Motor neuron (in vitro differentiated cells): ENCODE data around the gene LHX5. TPM values are rescaled to one million over a fixed set of nuclear protein-coding genes. Genes with fewer than 3 reads are reported as not detected.
A peak's percentile ranks its signal among the peaks of the same experiment; 100 is the strongest.
"Not testable (repeated sequence)": the region's sequence is repeated elsewhere in the genome, so short reads cannot be mapped to it uniquely, and the experiment has no call there.

Source experiments
- ATAC-seq, 8 experiments: fragments of 200-7000 bp; cut with Tn5 transposase; replicated peaks in 6 of 8; 2 replicates each; pipeline ENCODE4 v1.8.0; 2021; ENCODE audit warnings: mild to moderate bottlenecking in 8 of 8, moderate library complexity in 8 of 8
- H3K27ac ChIP-seq, 2 donors: fragments of 250-450 bp; sonication (Bioruptor Pico); 2 replicates each; pipeline ENCODE4 v1.9.0; 2021; ENCODE audit warnings: antibody characterized with exemption in 2 of 2, mild to moderate bottlenecking in 2 of 2, moderate library complexity in 1 of 2
- H3K4me1 ChIP-seq, 2 donors: fragments of 250-450 bp; sonication (Bioruptor Pico); replicated peaks in 1 of 2; 2 replicates each; pipeline ENCODE4 v1.6.1; 2021; ENCODE audit warnings: antibody characterized with exemption in 2 of 2, mild to moderate bottlenecking in 2 of 2, moderate library complexity in 1 of 2
- H3K4me3 ChIP-seq, 5 donors: fragments of 250-450 bp; sonication (Bioruptor Pico); 2 replicates each; pipeline ENCODE4 v1.9.0; 2021; ENCODE audit warnings: antibody characterized with exemption in 5 of 5, mild to moderate bottlenecking in 5 of 5, moderate library complexity in 4 of 5
- WGBS, 10 experiments: fragments of 450-650 bp; shearing (Covaris generic); methylation state at CpG; one replicate each; pipeline ENCODE4 v1.0.0; 2022; 5-methylcytosine and 5-hydroxymethylcytosine counted together
- in situ Hi-C, 9 experiments: fragments of 400-800 bp; cut with MboI; loops; one replicate each; pipeline ENCODE4 v1.15.0; 2021; ENCODE audit warnings: low sequenced_read_pairs in 9 of 9, low pct_unique_long_range_greater_than_20kb in 2 of 9; ENCODE audit not compliant: unreplicated experiment in 9 of 9
- total RNA-seq, 8 experiments: library from RNA; unstranded; fragments of 300-600 nt; gene quantifications; 2 replicates each; pipeline versions ENCODE4 v1.2.3 to v1.2.4, GENCODE V29; 2022

Gene LHX5
- total RNA-seq, 8 experiments from 2014 or later = 0.09 to 0.71 (median 0.45) TPM; not detected in 2

GRCh38 chr12:113495941-113496340 lies 24.3 kb upstream of the LHX5 start:
- ATAC-seq, H3K27ac ChIP-seq, in situ Hi-C loops, H3K4me3 ChIP-seq, H3K4me1 ChIP-seq: not testable (repeated sequence)
- 62 to 100% (median 84%) methylated on average over 3 to 5 of the region's 6 CpGs; no CpG with 5 or more reads in 2 of the 10 experiments for WGBS, 10 experiments

GRCh38 chr12:113488322-113488721 lies 16.7 kb upstream of the LHX5 start:
- WGBS, 10 experiments = 0 to 83% (median 47%) methylated on average over 1 to 2 of the region's 3 CpGs; no CpG with 5 or more reads in 6 of the 10 experiments
- no peak for ATAC-seq
- in situ Hi-C loops = no loop called here

DNA sequence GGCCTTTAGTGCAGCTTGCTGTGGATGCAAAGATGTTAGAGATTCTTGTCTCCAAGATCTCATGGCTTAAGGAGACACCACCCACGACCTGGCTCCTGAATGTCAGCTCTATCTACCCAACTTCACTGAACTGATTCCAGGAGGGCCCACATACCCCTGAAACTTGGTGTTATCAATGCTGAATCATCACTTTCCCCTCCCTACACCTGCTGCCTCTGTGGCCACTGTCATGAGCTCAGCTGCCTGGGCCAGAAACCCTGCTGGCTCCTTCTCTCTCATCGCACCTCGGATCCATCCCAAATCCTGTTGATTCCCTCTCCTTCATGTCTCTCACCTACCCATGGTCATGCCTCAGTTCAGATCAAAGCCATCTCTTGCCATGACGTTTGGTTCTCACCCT lies 15.1 kb upstream of the LHX5 start:
- in situ Hi-C loops = no loop called here
- ATAC-seq = no peak
- Histone ChIP-seq H3K27ac (no peak overlapping the region), H3K4me1 (no peaks in the 10 kb centered on the region), H3K4me3 (no peak overlapping the region)
- WGBS, 10 experiments = 0 to 49% (median 2%) methylated on average over 1 to 4 of the region's 4 CpGs

More at GRCh38 chr12:113488322-113488721, 16.7 kb upstream of the LHX5 start:
- Histone ChIP-seq H3K4me1 (no peaks in the 10 kb centered on the region), H3K4me3 (no peak overlapping the region), H3K27ac (no peak overlapping the region)

DNA sequence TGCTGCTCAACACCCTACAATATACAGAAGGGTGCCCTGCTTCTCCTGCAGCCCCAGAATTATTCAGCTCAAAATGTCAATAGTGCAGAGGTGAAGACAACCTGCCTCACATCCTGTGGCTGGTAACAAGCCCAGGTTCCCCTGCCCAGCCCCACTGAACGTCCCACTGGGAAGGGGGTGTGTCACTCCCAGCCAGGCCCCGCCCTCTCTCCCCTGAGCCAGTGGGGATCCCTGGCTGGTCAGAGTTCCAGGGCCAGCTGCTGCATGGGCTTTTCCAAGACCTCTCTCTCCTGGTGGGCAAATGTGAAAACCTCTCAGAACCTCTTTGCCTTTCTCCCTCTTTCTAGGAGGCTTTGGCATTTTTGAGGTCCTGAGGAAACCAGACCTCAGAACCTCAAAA lies 13.7 kb upstream of the LHX5 start:
- 0 to 8% methylated on average over 1 to 2 of the region's 2 CpGs; no CpG with 5 or more reads in 8 of the 10 experiments for WGBS, 10 experiments
- H3K4me1 ChIP-seq = no peaks in the 10 kb centered on the region
- ATAC-seq = no peak
- no peak overlapping the region for H3K4me3 ChIP-seq
- no peak overlapping the region for H3K27ac ChIP-seq
- in situ Hi-C loops = no loop called here

GRCh38 chr12:113482334-113482733 lies 10.7 kb upstream of the LHX5 start:
- H3K4me3 ChIP-seq = no peak overlapping the region
- no peaks in the 10 kb centered on the region for H3K4me1 ChIP-seq
- no peak overlapping the region for H3K27ac ChIP-seq
- WGBS, 10 experiments = 0% methylated on average over 1 of the region's 1 CpG; no CpG with 5 or more reads in 7 of the 10 experiments
- in situ Hi-C loops = no loop called here
- ATAC-seq = no peak

DNA sequence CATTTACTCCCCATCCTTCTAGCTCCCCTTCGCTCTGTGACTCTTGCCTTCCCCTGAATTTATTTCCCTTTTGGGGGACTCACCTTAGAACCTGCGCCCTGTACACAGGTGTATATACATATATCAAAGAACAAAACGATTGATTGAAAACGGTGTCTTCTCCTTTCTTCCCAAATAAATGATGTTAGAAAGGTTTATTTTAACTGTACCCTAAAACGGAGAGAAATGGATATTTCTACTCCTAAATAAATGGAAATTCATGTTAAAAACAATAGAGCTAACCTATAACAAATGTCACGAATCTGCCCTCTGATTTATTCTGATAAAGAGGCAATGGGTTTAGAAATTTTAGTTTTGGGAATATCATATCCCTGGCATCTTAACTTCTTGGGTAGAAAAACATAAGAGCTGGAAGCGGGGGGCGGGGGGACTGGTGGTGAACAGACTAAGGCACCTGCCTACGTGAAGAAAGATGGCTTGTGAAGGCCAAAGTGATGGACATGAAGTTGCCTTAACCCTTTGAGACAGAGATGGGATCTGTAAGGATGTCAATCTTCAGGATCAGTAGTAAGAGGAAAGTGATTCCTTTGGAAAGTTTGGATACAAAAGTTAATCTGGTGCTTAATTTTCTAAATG lies 8.8 kb upstream of the LHX5 start:
- Histone ChIP-seq H3K4me1 (peaks cover 4 to 8% of the 10 kb centered on the region in 2 donors), H3K27ac (no peak overlapping the region), H3K4me3 (no peak overlapping the region)
- in situ Hi-C loops = no loop called here
- ATAC-seq = no peak
- 0 to 36% (median 10%) methylated on average over 1 to 9 of the region's 9 CpGs; no CpG with 5 or more reads in 1 of the 10 experiments for WGBS, 10 experiments

DNA sequence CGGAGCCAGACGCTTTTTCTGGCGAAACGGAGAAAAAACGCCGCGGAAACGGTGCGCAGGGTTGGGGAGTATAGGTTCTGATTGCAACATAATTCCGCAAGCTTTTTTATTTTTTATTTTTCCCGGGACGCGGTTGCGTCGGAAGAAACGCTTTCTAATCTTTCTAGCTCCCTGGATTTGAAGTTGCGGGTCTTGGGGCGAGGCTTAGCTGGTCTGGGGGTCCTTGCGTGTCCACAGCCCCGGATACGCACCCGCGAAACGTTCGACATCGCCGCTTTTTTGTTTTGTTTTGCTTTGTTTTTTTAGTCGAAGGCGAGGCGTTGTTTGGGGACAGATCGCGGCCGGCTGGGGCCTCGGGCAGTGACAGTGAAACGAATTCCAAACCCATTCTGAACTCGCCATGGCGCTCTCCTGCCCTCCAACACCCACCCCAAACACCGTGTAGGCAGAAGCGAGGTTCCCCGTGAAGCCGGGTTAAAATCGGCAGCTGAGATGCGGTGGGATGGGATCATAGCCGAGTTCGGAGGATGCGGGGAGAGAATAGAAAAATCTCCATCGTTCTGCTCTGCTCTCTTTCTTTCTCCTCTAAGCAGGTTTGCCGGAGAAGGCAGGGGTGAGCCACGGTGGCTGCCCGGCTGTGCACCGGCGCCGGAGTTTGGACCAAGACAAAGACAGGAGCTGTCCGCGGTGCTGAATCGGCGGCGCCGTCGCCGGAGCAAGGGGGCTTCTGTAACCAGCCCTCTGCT lies 8.1 kb upstream of the LHX5 start:
- in situ Hi-C loops = no loop called here
- Histone ChIP-seq H3K4me3 (no peak overlapping the region), H3K27ac (no peak overlapping the region), H3K4me1 (peaks cover 4 to 8% of the 10 kb centered on the region in 2 donors)
- ATAC-seq = peak in 7 of 8 experiments; percentile 31 to 87 (median 54)
- WGBS, 10 experiments = 0 to 29% (median 2%) methylated on average over 5 to 39 of the region's 61 CpGs

GRCh38 chr12:113479216-113479589 lies 7.5 kb upstream of the LHX5 start:
- Histone ChIP-seq H3K4me1 (peaks cover 4 to 8% of the 10 kb centered on the region in 2 donors), H3K27ac (no peak overlapping the region), H3K4me3 (no peak overlapping the region)
- in situ Hi-C loops = no loop called here
- 0 to 52% (median 0%) methylated on average over 1 to 8 of the region's 11 CpGs; no CpG with 5 or more reads in 2 of the 10 experiments for WGBS, 10 experiments
- no peak for ATAC-seq

DNA sequence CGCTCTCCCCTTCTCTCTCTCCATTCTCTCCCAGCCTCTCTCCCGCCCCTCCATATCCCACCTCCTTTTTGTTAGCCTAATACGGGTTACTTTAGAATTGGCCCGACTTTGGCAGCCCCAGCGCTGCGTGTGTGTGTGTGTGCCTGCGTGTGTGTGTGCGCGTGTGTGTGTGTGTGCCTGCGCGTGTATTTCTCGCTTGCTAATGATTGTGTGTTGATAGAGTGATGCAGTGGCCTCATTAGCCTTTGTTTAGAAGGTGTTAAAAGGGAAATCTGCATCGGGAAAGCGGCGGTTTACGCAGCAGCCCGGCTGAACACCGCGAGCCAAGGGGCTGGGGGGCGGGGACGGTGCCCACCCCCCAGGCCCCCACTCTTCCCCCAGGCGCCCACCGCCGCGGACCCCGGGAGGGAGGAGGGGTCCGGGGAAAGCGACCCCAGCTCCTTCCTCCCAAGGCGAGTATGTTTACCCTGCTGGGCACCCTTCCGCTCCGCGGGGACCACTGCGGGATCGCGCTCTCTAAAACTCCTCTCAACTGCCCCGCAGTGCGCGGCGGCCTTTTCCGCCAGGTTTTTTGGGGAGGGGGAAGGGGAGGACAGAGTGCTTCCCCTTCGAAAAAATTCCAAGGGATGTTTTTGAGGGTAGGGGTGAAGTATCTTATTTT lies 6.8 kb upstream of the LHX5 start:
- no peak for ATAC-seq
- WGBS, 10 experiments = 0 to 8% (median 0%) methylated on average over 1 to 5 of the region's 41 CpGs; no CpG with 5 or more reads in 5 of the 10 experiments
- in situ Hi-C loops = no loop called here

DNA sequence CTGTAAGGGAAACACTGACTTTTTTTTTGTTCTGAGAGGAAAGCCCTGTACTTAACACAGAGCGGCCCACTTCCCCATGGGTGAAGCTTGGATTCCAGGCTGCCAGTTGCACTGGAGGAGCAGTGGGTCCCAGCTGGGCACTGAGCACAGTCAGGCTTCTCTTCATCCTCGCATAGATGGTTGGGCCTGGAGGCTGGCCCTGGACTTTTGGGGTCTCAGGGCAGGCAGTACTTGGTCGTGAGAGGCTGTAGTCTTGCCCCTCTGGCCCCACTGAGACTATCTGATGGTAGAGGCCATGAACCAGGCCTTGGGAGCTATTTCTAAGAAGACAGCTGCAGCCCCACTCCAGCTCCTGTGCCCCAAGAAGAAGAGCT lies 6.2 kb upstream of the LHX5 start:
- ATAC-seq = no peak
- WGBS, 10 experiments = 0 to 17% (median 5%) methylated on average over 1 to 2 of the region's 3 CpGs; no CpG with 5 or more reads in 6 of the 10 experiments
- in situ Hi-C loops = no loop called here
- Histone ChIP-seq H3K27ac (no peak overlapping the region), H3K4me1 (peaks cover 4 to 8% of the 10 kb centered on the region in 2 donors), H3K4me3 (no peak overlapping the region)

More for the DNA sequence above, 6.8 kb upstream of the LHX5 start:
- H3K27ac ChIP-seq = no peak overlapping the region
- no peak overlapping the region for H3K4me3 ChIP-seq
- H3K4me1 ChIP-seq = peaks cover 4 to 8% of the 10 kb centered on the region in 2 donors

- peaks cover 4 to 9% of the 10 kb centered on the region in 2 donors for H3K4me1 ChIP-seq
- 0% methylated on average over 1 of the region's 7 CpGs; no CpG with 5 or more reads in 9 of the 10 experiments for WGBS, 10 experiments
- in situ Hi-C loops = no loop called here
- no peak overlapping the region for H3K27ac ChIP-seq
- ATAC-seq = no peak
- no peak overlapping the region for H3K4me3 ChIP-seq
Measured at GRCh38 chr12:113477171-113477841, 5.6 kb upstream of the LHX5 start.

DNA sequence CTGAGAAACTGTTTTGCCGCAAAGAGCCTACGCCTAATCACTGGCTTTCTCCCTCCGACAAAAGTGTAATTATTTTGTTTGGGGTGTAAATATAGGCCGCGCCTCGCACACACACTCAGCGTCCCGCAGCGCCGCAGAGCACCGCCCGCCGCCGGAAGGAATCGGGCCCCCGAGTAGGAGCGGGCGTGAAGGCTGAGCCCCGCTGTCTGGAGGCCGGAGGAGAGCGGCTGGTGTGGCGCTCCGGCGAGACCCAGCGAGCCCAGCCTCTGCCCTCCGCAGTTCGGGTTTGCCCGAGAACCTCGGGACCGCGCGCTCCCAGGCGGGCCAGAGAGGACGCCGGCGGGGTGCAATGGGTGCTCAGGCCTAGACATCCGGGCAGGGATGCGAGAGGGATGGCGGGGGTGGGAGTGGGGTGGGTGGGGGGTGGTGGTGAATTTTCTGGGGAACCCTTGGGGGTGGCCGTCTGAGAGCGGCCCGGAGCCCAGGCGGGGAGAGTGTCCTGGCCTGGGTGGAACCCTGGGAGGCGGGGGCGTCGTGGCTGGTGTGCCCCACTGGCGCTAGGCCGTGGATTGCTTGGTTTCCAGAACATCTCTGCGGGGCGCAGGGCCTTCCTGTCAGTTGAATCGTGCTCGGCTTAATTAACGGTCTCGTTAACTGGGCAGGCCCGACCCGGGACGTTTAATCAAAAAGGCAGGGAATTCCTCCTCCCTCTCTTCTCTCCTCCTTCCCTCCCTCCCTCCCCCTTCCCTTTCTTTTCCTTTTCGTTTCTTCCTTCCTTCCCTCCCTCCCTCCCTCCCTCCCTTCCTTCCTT lies 4.7 kb upstream of the LHX5 start:
- ATAC-seq = peak in 3 of 8 experiments; percentile 28 to 34 (median 30)
- Histone ChIP-seq H3K4me1 (peaks cover 8 to 18% of the 10 kb centered on the region in 2 donors), H3K27ac (no peak overlapping the region), H3K4me3 (peak overlapping the region in 1 of 5 donors; percentile 13)
- in situ Hi-C loops = no loop called here
- 0% methylated on average over 1 to 27 of the region's 58 CpGs; no CpG with 5 or more reads in 6 of the 10 experiments for WGBS, 10 experiments
